Adrenal gland (tissue), 12 donors: ENCODE measurements around the gene BBS7. TPM values are rescaled to one million over a fixed set of nuclear protein-coding genes. Genes with fewer than 3 reads are reported as not detected.

ENCODE experiments used
- DNase-seq, 7 donors: peaks; one replicate each; pipeline ENCODE4 v3.0.0-alpha.2; 2019 to 2020
- H3K27ac ChIP-seq, 5 donors: fragments of 200-600 bp; sonication (generic) in 4 of 5; 1 replicate in 3 of 5; 2 replicates in 2 of 5; pipeline versions ENCODE4 v1.5.1 to v1.8.0; 2016 to 2020; ENCODE audit warnings: mild to moderate bottlenecking in 1 of 5
- H3K27me3 ChIP-seq: fragments of 200-600 bp; 2 replicates; pipeline ENCODE4 v1.8.0; 2021
- H3K36me3 ChIP-seq, 2 donors: fragments of 200-600 bp; replicated peaks in 1 of 2; 1 replicate in 1 of 2; 2 replicates in 1 of 2; pipeline versions ENCODE4 v1.5.1 to v1.8.0; 2018 to 2022
- H3K4me1 ChIP-seq, 2 donors: fragments of 200-600 bp; replicated peaks in 1 of 2; 1 replicate in 1 of 2; 2 replicates in 1 of 2; pipeline versions ENCODE4 v1.5.1 to v1.8.0; 2018 to 2021
- H3K4me3 ChIP-seq, 4 donors: fragments of 200-600 bp; sonication (generic) in 3 of 4; one replicate each; pipeline ENCODE4 v1.5.1; 2016 to 2018
- H3K9me3 ChIP-seq, 3 donors: fragments of 200-600 bp; sonication (generic) in 1 of 3; replicated peaks in 1 of 3; 1 replicate in 2 of 3; 2 replicates in 1 of 3; pipeline versions ENCODE4 v1.5.1 to v1.8.0; 2016 to 2021
- CTCF ChIP-seq, 6 experiments: fragments of 450-650 bp in 4 of 6; fragments of 200-600 bp in 2 of 6; sonication (generic) in 1 of 6; IDR thresholded peaks; 1 replicate in 5 of 6; 2 replicates in 1 of 6; pipeline versions ENCODE4 v1.5.1 to v1.8.0; 2016 to 2021; ENCODE audit warnings: antibody characterized with exemption in 6 of 6, mild to moderate bottlenecking in 2 of 6, moderate library complexity in 1 of 6
- POLR2A ChIP-seq, 2 donors: fragments of 450-650 bp; IDR thresholded peaks; one replicate each; pipeline ENCODE4 v1.6.1; 2017; ENCODE audit warnings: antibody characterized with exemption in 2 of 2, mild to moderate bottlenecking in 2 of 2, moderate library complexity in 1 of 2
- WGBS, 4 donors: extraction: QIAGEN DNeasy Blood & Tissue Kit in 2 of 4; methylation state at CpG; one replicate each; pipeline versions ENCODE4 v1.1.5 to v1.1.7; 2013 to 2017; 5-methylcytosine and 5-hydroxymethylcytosine counted together
- intact Hi-C, 2 donors: fragments of 100-400 bp; cut with DNase I; formaldehyde crosslinking; loops; one replicate each; pipeline versions ENCODE4 v1.14.1 to v1.15.0; 2022 to 2023
- polyA plus RNA-seq, 3 donors: library from polyadenylated mRNA; stranded (reverse); fragments of 200-250 nt in 2 of 3; fragments of 350-450 nt in 1 of 3; fragmentation: Illumina TruSeq in 1 of 3; extraction: RNeasy Lipid Tissue Mini Kit (QIAGEN cat#74804) in 1 of 3; gene quantifications; one replicate each; pipeline ENCODE4 v1.2.3, GENCODE V29; 2013 to 2014
- total RNA-seq, 9 donors: library from RNA; depleted of rRNA in 4 of 9; stranded (reverse); fragments of >200 nt in 4 of 9; fragments of 120-200 nt in 1 of 9; fragmentation: NEBNext Ultra II Directional in 1 of 9; extraction: Animal tissue kit (Norgen Biotek cat#: 25700) in 1 of 9; gene quantifications; one replicate each; pipeline versions ENCODE4 v1.1.0 to v1.2.4, GENCODE V29; 2013 to 2023
- donor health status: healthy with polysubstance abuse.
- donor health status: Bipolar disorder and iron deficiency.
- donor health status: DM: yes; HTN: yes; CAD: no.
- donor health status: DM: no; HTN: no; CAD: no.
- donor health status: DM: no; HTN: no; CAD: no.
- donor health status: DM: yes; HTN: yes; CAD: no.

The BBS7 gene
- total and polyA plus RNA-seq, 12 donors, result 5.7 to 36.3 (median 14.1) TPM

- H3K27ac ChIP-seq, result no peak overlapping the region
- intact Hi-C loops, result no loop called here
- no peaks in the 10 kb centered on the region for H3K9me3 ChIP-seq
- DNase-seq, result no peak
- no peaks in the 10 kb centered on the region for H3K27me3 ChIP-seq
- WGBS, 4 donors, result 70 to 75% (median 72%) methylated on average over 3 of the region's 3 CpGs
- H3K4me1 ChIP-seq, result no peaks in the 10 kb centered on the region
- H3K36me3 ChIP-seq, result no peaks in the 10 kb centered on the region
- no peak overlapping the region for H3K4me3 ChIP-seq
- TF ChIP-seq POLR2A (IDR thresholded peaks at IDR 0.05) (no peak), CTCF (IDR thresholded peaks at IDR 0.05) (no peak)
Observed at GRCh38 chr4:121881158-121881557, 10.9 kb upstream of the BBS7 start.

DNA sequence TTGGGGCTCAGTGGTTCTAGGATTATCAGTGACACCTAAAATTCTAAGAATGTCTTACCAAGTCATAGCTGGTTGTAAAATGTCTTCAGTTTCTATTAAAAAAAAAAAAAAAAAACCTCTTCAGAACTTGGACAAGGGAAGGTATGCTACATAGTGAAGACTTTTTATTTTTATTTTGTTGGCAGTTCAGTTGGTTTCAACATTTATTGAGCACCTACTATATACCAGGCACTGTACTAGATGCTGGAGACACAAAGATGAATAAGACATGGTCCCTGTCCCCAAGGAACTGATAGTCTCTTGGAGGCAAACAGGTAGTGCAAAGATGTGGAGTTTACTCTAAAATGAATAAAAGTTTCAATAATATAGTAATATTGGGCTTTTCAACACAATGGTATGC, 8.9 kb upstream of the BBS7 start:
- Histone ChIP-seq H3K9me3 (no peaks in the 10 kb centered on the region), H3K4me1 (no peaks in the 10 kb centered on the region), H3K36me3 (no peaks in the 10 kb centered on the region), H3K4me3 (no peak overlapping the region), H3K27ac (no peak overlapping the region), H3K27me3 (no peaks in the 10 kb centered on the region)
- intact Hi-C loops, result no loop called here
- TF ChIP-seq POLR2A (IDR thresholded peaks at IDR 0.05), result no peak
- TF ChIP-seq CTCF (IDR thresholded peaks at IDR 0.05), result no peak
- no peak for DNase-seq

GRCh38 chr4:121877041-121877773, 6.9 kb upstream of the BBS7 start:
- Histone ChIP-seq H3K27me3 (no peaks in the 10 kb centered on the region), H3K9me3 (no peaks in the 10 kb centered on the region), H3K4me1 (no peaks in the 10 kb centered on the region), H3K27ac (no peak overlapping the region), H3K4me3 (no peak overlapping the region), H3K36me3 (no peaks in the 10 kb centered on the region)
- no peak for DNase-seq
- intact Hi-C loops, result no loop called here
- WGBS, 4 donors, result 50 to 59% (median 53%) methylated on average over 4 of the region's 4 CpGs
- no peak for TF ChIP-seq POLR2A (IDR thresholded peaks at IDR 0.05)
- no peak for TF ChIP-seq CTCF (IDR thresholded peaks at IDR 0.05)

DNA sequence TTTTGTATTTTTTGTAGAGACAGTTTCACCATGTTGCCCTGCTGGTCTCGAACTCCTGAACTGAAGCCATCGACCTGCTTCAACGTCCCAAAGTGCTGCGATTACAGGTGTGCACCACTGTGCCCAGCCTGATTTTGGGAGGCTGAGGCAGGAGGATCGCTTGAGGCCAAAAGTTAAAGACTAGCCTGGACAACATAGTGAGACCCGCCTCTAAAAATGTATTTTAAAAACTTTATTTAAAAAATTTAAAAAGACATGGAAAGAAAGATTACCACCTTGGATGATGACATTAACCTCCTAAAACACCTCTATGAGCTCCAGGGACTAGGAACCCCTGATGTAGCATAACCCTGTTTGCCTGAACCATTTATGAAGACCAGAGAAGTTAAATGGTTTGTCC, 5.8 kb upstream of the BBS7 start:
- no peak for DNase-seq
- Histone ChIP-seq H3K4me3 (no peak overlapping the region), H3K36me3 (no peaks in the 10 kb centered on the region), H3K9me3 (no peaks in the 10 kb centered on the region), H3K27me3 (no peaks in the 10 kb centered on the region), H3K4me1 (no peaks in the 10 kb centered on the region), H3K27ac (no peak overlapping the region)
- intact Hi-C loops, result no loop called here
- no peak for TF ChIP-seq POLR2A (IDR thresholded peaks at IDR 0.05)
- WGBS, 4 donors, result 87 to 96% (median 90%) methylated on average over 6 of the region's 6 CpGs

DNA sequence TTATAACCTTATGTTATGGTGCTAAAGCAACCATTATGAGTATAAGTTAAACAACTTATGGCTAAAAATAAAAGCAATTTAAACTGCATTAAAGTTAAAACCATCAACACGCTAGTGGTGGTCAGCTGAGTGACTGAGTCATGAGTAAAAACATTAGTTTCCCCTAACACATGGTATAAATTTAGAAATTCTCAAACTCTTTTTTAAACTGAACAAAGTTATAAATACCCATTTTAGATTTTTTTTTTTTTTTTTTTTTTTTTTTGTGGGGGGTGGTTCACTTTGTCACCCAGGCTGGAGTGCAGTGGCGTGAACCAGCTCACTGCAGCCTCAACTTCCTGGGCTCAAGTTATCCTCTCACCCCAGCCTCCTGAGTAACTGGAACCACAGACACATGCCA, 5.4 kb upstream of the BBS7 start:
- H3K27me3 ChIP-seq, result no peaks in the 10 kb centered on the region
- H3K36me3 ChIP-seq, result no peaks in the 10 kb centered on the region
- no peaks in the 10 kb centered on the region for H3K9me3 ChIP-seq
- intact Hi-C loops, result no loop called here
- no peak for TF ChIP-seq POLR2A (IDR thresholded peaks at IDR 0.05)
- no peak overlapping the region for H3K27ac ChIP-seq
- H3K4me1 ChIP-seq, result no peaks in the 10 kb centered on the region
- H3K4me3 ChIP-seq, result no peak overlapping the region
- no peak for DNase-seq
- 64 to 91% (median 78%) methylated on average over 2 of the region's 2 CpGs for WGBS, 4 donors
